K562 (cell line): ENCODE results near the gene ILF3. TPM values are rescaled to one million over a fixed set of nuclear protein-coding genes. Genes with fewer than 3 reads are reported as not detected.
A peak's percentile ranks its signal among the peaks of the same experiment; 100 is the strongest.

Source experiments
- ATAC-seq: fragments of 200-7000 bp; cut with Tn5 transposase; 3 replicates; pipeline ENCODE4 v1.9.1; 2020; ENCODE audit warnings: moderate library complexity
- BruUV-seq: library from RNA; stranded (reverse); fragments of 400-500 nt; replicated peaks from 2 replicates; lab custom pipeline; 2021; lab: Mats Ljungman, UMichigan
- CTCF ChIA-PET: fragments of 300-600 bp; formaldehyde crosslinking; extraction: SDS; loops from one replicate; lab custom pipeline; 2021; ENCODE audit warnings: low intra/inter-chr PET ratio; lab: Yijun Ruan, JAX
- POLR2A ChIA-PET: fragments of 300-600, 350-650 bp; sonication (Branson Sonifier 250); formaldehyde crosslinking; extraction: SDS; loops from one replicate; lab custom pipeline; 2021; ENCODE audit warnings: antibody characterized with exemption, inconsistent platforms; lab: Yijun Ruan, JAX
- DNase-seq, 4 experiments: peaks; one replicate each; pipeline versions ENCODE4 v3.0.0 to v3.0.0-alpha.2; 2011 to 2018; ENCODE audit warnings: low spot score in 3 of 4, mixed read lengths in 3 of 4; ENCODE audit errors: extremely low read depth in 1 of 4
- FAIRE-seq: peaks from 2 replicates; lab custom pipeline; 2011; peaks lifted over from hg19 to GRCh38; lab: Jason Lieb, UNC
- H2AFZ ChIP-seq: 2 replicates; pipeline ENCODE4 v1.6.0; 2011; ENCODE audit warnings: low read depth, low read length, control low read depth, inconsistent platforms
- H3K27ac ChIP-seq: fragments of 200-600 bp; 3 replicates; pipeline ENCODE4 v1.8.0; 2011; ENCODE audit warnings: low read depth, mild to moderate bottlenecking, control low read depth, inconsistent platforms, low read length, moderate library complexity, mixed read lengths; ENCODE audit errors: extremely low read depth
- H3K27me3 ChIP-seq, 2 experiments: fragments of 300-600 bp in 1 of 2; 2 replicates in 1 of 2; 3 replicates in 1 of 2; pipeline versions ENCODE4 v1.6.0 to v1.8.0; 2011; ENCODE audit warnings: inconsistent platforms in 2 of 2, low read length in 2 of 2, mild to moderate bottlenecking in 1 of 2, mixed read lengths in 1 of 2, moderate library complexity in 1 of 2; ENCODE audit not compliant: control insufficient read depth in 2 of 2, insufficient read depth in 2 of 2
- H3K36me3 ChIP-seq: fragments of 300-600 bp; 3 replicates; pipeline ENCODE4 v1.8.0; 2011; ENCODE audit warnings: mild to moderate bottlenecking, low read length, inconsistent platforms; ENCODE audit not compliant: control insufficient read depth, insufficient read depth
- H3K4me1 ChIP-seq, 2 experiments: fragments of 200-600 bp in 1 of 2; replicated peaks in 1 of 2; 2 replicates in 1 of 2; 3 replicates in 1 of 2; pipeline versions ENCODE4 v1.5.1 to v1.8.0; 2011; ENCODE audit warnings: inconsistent platforms in 2 of 2, low read length in 2 of 2, mild to moderate bottlenecking in 1 of 2, mixed read lengths in 1 of 2, moderate library complexity in 1 of 2; ENCODE audit not compliant: control insufficient read depth in 2 of 2, insufficient read depth in 2 of 2
- H3K4me2 ChIP-seq: 2 replicates; pipeline ENCODE4 v1.6.1; 2011; ENCODE audit warnings: low read length, control low read depth, inconsistent platforms, mixed read lengths; ENCODE audit not compliant: insufficient read depth
- H3K4me3 ChIP-seq: fragments of 200-600 bp; sonication (generic), shearing (Covaris generic); 2 replicates; pipeline ENCODE4 v1.5.1; 2016; ENCODE audit warnings: control low read depth, inconsistent platforms
- H3K79me2 ChIP-seq: fragments of 200-600 bp; 3 replicates; pipeline ENCODE4 v1.8.0; 2011; ENCODE audit warnings: low read length, inconsistent platforms; ENCODE audit not compliant: control insufficient read depth, insufficient read depth
- H3K9ac ChIP-seq, 2 experiments: 2 replicates each; pipeline versions ENCODE4 v1.6.0 to v1.6.1; 2011; ENCODE audit warnings: low read depth in 2 of 2, low read length in 2 of 2, control low read depth in 1 of 2, inconsistent platforms in 1 of 2, mild to moderate bottlenecking in 1 of 2, mixed read lengths in 1 of 2; ENCODE audit not compliant: insufficient read depth in 1 of 2
- H3K9me1 ChIP-seq: one replicate; pipeline ENCODE4 v1.6.0; 2011; ENCODE audit warnings: inconsistent platforms, mild to moderate bottlenecking, low read length, moderate library complexity; ENCODE audit not compliant: control insufficient read depth, insufficient read depth
- H3K9me3 ChIP-seq: replicated peaks from 2 replicates; pipeline ENCODE4 v1.5.1; 2011; ENCODE audit warnings: low read depth, low read length, inconsistent platforms; ENCODE audit not compliant: control insufficient read depth, insufficient read depth
- H4K20me1 ChIP-seq: replicated peaks from 2 replicates; pipeline ENCODE4 v1.6.1; 2011; ENCODE audit warnings: low read length, inconsistent platforms, mixed read lengths; ENCODE audit not compliant: control insufficient read depth, insufficient read depth
- BRF1 ChIP-seq: IDR thresholded peaks from 3 replicates; pipeline ENCODE4 v1.6.1; 2011; ENCODE audit warnings: borderline replicate concordance, mild to moderate bottlenecking; ENCODE audit not compliant: insufficient read length; ENCODE audit errors: extremely low read depth
- C11orf30 ChIP-seq: fragments of 450-650 bp; IDR thresholded peaks from 2 replicates; pipeline ENCODE4 v1.6.1; 2016; ENCODE audit warnings: low read depth, mild to moderate bottlenecking
- CBFA2T3 ChIP-seq: fragments of 450-650 bp; IDR thresholded peaks from 2 replicates; pipeline ENCODE4 v1.6.1; 2017
- MAFF ChIP-seq: IDR thresholded peaks from 2 replicates; pipeline ENCODE4 v1.6.1; 2012; ENCODE audit warnings: low read length, improper control_type of control experiment
- MAFG ChIP-seq: fragments of 450-650 bp; conservative IDR thresholded peaks from 2 replicates; pipeline ENCODE4 v1.6.1; 2016; ENCODE audit warnings: missing genetic modification characterization, missing compliant biosample characterization
- MAFK ChIP-seq: IDR thresholded peaks from 2 replicates; pipeline ENCODE4 v1.6.1; 2011; ENCODE audit warnings: low read length, improper control_type of control experiment
- NCOA1 ChIP-seq: fragments of 450-650 bp; IDR thresholded peaks from 2 replicates; pipeline ENCODE4 v1.6.1; 2016; ENCODE audit warnings: low read depth
- SMAD4 ChIP-seq: fragments of 250-450 bp; sonication (Bioruptor Pico); conservative IDR thresholded peaks from 2 replicates; pipeline ENCODE4 v1.8.0; 2021; ENCODE audit warnings: inconsistent platforms, mild to moderate bottlenecking, moderate library complexity
- TFAP4 ChIP-seq: sonication (generic); formaldehyde crosslinking; IDR thresholded peaks from 2 replicates; pipeline ENCODE4 v1.8.0; 2022; ENCODE audit warnings: missing genetic modification reagents, mild to moderate bottlenecking, moderate library complexity, borderline replicate concordance
- THAP7 ChIP-seq: fragments of 250-450 bp; sonication (Bioruptor Pico); IDR thresholded peaks from 2 replicates; pipeline ENCODE4 v1.5.0; 2021
- ZNF316 ChIP-seq: fragments of 450-650 bp; IDR thresholded peaks from 2 replicates; pipeline ENCODE4 v1.6.1; 2016
- WGBS: fragments of 100-300 bp; shearing (Covaris generic); methylation state at CpG from one replicate; pipeline ENCODE4 v1.1.6; 2016; ENCODE audit warnings: low coverage, mixed read lengths; ENCODE audit not compliant: insufficient coverage; ENCODE audit errors: missing lambda C conversion rate; 5-methylcytosine and 5-hydroxymethylcytosine counted together
- in situ Hi-C: fragments of 300-500 bp; cut with MboI; formaldehyde crosslinking; loops from 4 replicates; pipeline ENCODE4 v1.15.0; 2018; ENCODE audit warnings: inconsistent platforms, mixed read lengths
- intact Hi-C: fragments of 100-400 bp; cut with micrococcal nuclease; formaldehyde crosslinking; loops from 2 replicates; pipeline ENCODE4 v1.14.2; 2022
- polyA plus RNA-seq, 8 experiments: library from polyadenylated mRNA; depleted of rRNA in 4 of 8; stranded (reverse) in 5 of 8; unstranded in 3 of 8; fragments of >200 nt; fragmentation: Nextera tagmentation in 2 of 8; fragmentation: Illumina TruSeq in 1 of 8; extraction: Ambion mirVana in 2 of 8; extraction: Trizol in 1 of 8; gene quantifications; 2 replicates each; pipeline versions ENCODE4 v1.2.1 to v1.2.3, GENCODE V29; 2011 to 2014; ENCODE audit warnings: inconsistent platforms in 1 of 8, missing spikeins in 1 of 8
- total RNA-seq, 7 experiments: library from RNA; depleted of rRNA in 6 of 7; stranded (reverse); fragments of >200 nt in 6 of 7; fragmentation: Illumina TruSeq in 2 of 7; extraction: Trizol in 2 of 7; gene quantifications; 2 replicates each; pipeline versions ENCODE4 v1.2.1 to v1.2.3, GENCODE V29; 2011 to 2021; ENCODE audit warnings: low replicate concordance in 1 of 7

ILF3 gene
- total and polyA plus RNA-seq, 9 of the 15 experiments (the other 6 are each of a cell fraction or from before 2014, with no cell fraction given): 26.0 to 453 (median 175) TPM

GRCh38 chr19:10651851-10652250 lies 2.3 kb upstream of the ILF3 start:
- TF ChIP-seq MAFK (peak; percentile 99), SMAD4 (no peak), MAFF (peak; percentile 99), TFAP4 (CRISPR knock-in tag) (peak; percentile 23; the same call in 1 of the 2 replicates), MAFG (tag) (peak; percentile 96), CBFA2T3 (0 out of 2 replicates have a peak, but pooled peaks have one; percentile 18), NCOA1 (no peak), THAP7 (CRISPR knock-in tag) (no peak), BRF1 (no peak), ZNF316 (peak; percentile 99), C11orf30 (peak; percentile 97)
- no TSS peak for BruUV-seq
- Histone ChIP-seq H3K4me2 (no peak overlapping the region), H3K4me3 (no peak overlapping the region), H2AFZ (no peak overlapping the region), H3K27me3 (no peaks in the 10 kb centered on the region), H3K27ac (no peak overlapping the region), H3K9me1 (no peaks in the 10 kb centered on the region), H4K20me1 (peaks cover 20% of the 10 kb centered on the region), H3K9ac (no peak overlapping the region), H3K9me3 (no peaks in the 10 kb centered on the region), H3K4me1 (peaks cover 15 to 20% of the 10 kb centered on the region in 2 experiments; a peak in 4 of 5 replicates), H3K79me2 (peaks cover 45% of the 10 kb centered on the region), H3K36me3 (peaks cover 25% of the 10 kb centered on the region)
- WGBS: 80% methylated on average over 4 of the region's 4 CpGs
- no peak for ATAC-seq
- ChIA-PET POLR2A (interaction anchor here (0.6 to 1.5 kb wide), 5 partner anchors 11 to 458 kb away, joined by 3 to 4 read pairs (median 3); no protein-coding TSS in a partner anchor), CTCF (no interaction called here)
- peak; percentile 6 for FAIRE-seq
- in situ Hi-C loops (no loop called here), intact Hi-C loops (loop anchor here (5.0 kb wide), 1 partner anchor 85 kb away; the partner anchor contains the start of genes CDKN2D and KRI1)
- DNase-seq: no peak
